Esophagus muscularis mucosa (tissue), 4 donors: ENCODE results near the gene ARG2. TPM values are rescaled to one million over a fixed set of nuclear protein-coding genes. Genes with fewer than 3 reads are reported as not detected.

Experiments used
- DNase-seq: peaks from one replicate; pipeline ENCODE4 v3.0.0-alpha.2; 2017; ENCODE audit errors: extremely low spot score
- H3K27ac ChIP-seq, 4 donors: fragments of 200-600 bp; sonication (generic); replicated peaks in 1 of 4; 1 replicate in 3 of 4; 2 replicates in 1 of 4; pipeline ENCODE4 v1.5.1; 2016 to 2019; ENCODE audit warnings: mild to moderate bottlenecking in 1 of 4
- H3K27me3 ChIP-seq, 4 donors: fragments of 200-600 bp; sonication (generic); one replicate each; pipeline versions ENCODE4 v1.5.1 to v1.6.0; 2016 to 2019
- H3K36me3 ChIP-seq, 4 donors: fragments of 200-600 bp; sonication (generic); one replicate each; pipeline ENCODE4 v1.5.1; 2016 to 2019
- H3K4me1 ChIP-seq, 4 donors: fragments of 200-600 bp; sonication (generic); one replicate each; pipeline ENCODE4 v1.5.1; 2016 to 2019
- H3K4me3 ChIP-seq, 4 donors: fragments of 200-600 bp; sonication (generic); 1 replicate in 2 of 4; 2 replicates in 2 of 4; pipeline ENCODE4 v1.5.1; 2016 to 2019; ENCODE audit warnings: mild to moderate bottlenecking in 4 of 4, moderate library complexity in 1 of 4
- H3K9me3 ChIP-seq, 4 donors: fragments of 200-600 bp; sonication (generic); 1 replicate in 3 of 4; 2 replicates in 1 of 4; pipeline ENCODE4 v1.5.1; 2016 to 2019
- EP300 ChIP-seq: sonication (generic); formaldehyde crosslinking; IDR thresholded peaks from one replicate; pipeline ENCODE4 v1.6.1; 2017; ENCODE audit warnings: antibody characterized with exemption
- POLR2A ChIP-seq: fragments of 450-650 bp; IDR thresholded peaks from one replicate; pipeline ENCODE4 v1.6.1; 2017; ENCODE audit warnings: antibody characterized with exemption, moderate library complexity, mild to moderate bottlenecking, low read depth
- POLR2AphosphoS5 ChIP-seq, 2 donors: sonication (generic); formaldehyde crosslinking; IDR thresholded peaks; one replicate each; pipeline ENCODE4 v1.6.1; 2017; ENCODE audit warnings: antibody characterized with exemption in 2 of 2
- WGBS: methylation state at CpG from one replicate; pipeline ENCODE4 v1.1.5; 2018; 5-methylcytosine and 5-hydroxymethylcytosine counted together
- intact Hi-C: fragments of 100-400 bp; cut with DNase I; formaldehyde crosslinking; loops from one replicate; pipeline ENCODE4 v1.15.1; 2023
- total RNA-seq, 4 donors: library from RNA; depleted of rRNA; stranded (reverse); fragments of >200 nt; gene quantifications; one replicate each; pipeline versions ENCODE4 v1.1.0 to v1.2.1, GENCODE V29; 2016
- TF ChIP-seq, protein P1 (sequence below), 3 experiments: fragments of 200-600 bp in 2 of 3; fragments of 450-650 bp in 1 of 3; sonication (generic) in 2 of 3; IDR thresholded peaks; one replicate each; pipeline ENCODE4 v1.5.1; 2017 to 2019; ENCODE audit warnings: antibody characterized with exemption in 3 of 3, mild to moderate bottlenecking in 2 of 3, moderate library complexity in 1 of 3

ARG2 gene
- total RNA-seq, 4 donors from 2014 or later, result 5.8 to 15.1 (median 12.9) TPM

GRCh38 chr14:67575684-67576083, 44.0 kb upstream of the ARG2 start:
- intact Hi-C loops, result no loop called here
- WGBS, result 79% methylated on average over 6 of the region's 9 CpGs
- H3K4me1 ChIP-seq, result no peaks in the 10 kb centered on the region
- no peaks in the 10 kb centered on the region for H3K9me3 ChIP-seq
- no peak overlapping the region for H3K27ac ChIP-seq
- H3K4me3 ChIP-seq, result no peak overlapping the region
- no peaks in the 10 kb centered on the region for H3K27me3 ChIP-seq
- TF ChIP-seq, protein P1, sequence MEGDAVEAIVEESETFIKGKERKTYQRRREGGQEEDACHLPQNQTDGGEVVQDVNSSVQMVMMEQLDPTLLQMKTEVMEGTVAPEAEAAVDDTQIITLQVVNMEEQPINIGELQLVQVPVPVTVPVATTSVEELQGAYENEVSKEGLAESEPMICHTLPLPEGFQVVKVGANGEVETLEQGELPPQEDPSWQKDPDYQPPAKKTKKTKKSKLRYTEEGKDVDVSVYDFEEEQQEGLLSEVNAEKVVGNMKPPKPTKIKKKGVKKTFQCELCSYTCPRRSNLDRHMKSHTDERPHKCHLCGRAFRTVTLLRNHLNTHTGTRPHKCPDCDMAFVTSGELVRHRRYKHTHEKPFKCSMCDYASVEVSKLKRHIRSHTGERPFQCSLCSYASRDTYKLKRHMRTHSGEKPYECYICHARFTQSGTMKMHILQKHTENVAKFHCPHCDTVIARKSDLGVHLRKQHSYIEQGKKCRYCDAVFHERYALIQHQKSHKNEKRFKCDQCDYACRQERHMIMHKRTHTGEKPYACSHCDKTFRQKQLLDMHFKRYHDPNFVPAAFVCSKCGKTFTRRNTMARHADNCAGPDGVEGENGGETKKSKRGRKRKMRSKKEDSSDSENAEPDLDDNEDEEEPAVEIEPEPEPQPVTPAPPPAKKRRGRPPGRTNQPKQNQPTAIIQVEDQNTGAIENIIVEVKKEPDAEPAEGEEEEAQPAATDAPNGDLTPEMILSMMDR (IDR thresholded peaks at IDR 0.05), result no peak
- no peak for TF ChIP-seq EP300
- TF ChIP-seq POLR2AphosphoS5 (IDR thresholded peaks at IDR 0.05), result no peak
- no peak for TF ChIP-seq POLR2A
- no peak for DNase-seq
- H3K36me3 ChIP-seq, result peaks cover 0 to 41% (median 20%) of the 10 kb centered on the region in 4 donors

DNA sequence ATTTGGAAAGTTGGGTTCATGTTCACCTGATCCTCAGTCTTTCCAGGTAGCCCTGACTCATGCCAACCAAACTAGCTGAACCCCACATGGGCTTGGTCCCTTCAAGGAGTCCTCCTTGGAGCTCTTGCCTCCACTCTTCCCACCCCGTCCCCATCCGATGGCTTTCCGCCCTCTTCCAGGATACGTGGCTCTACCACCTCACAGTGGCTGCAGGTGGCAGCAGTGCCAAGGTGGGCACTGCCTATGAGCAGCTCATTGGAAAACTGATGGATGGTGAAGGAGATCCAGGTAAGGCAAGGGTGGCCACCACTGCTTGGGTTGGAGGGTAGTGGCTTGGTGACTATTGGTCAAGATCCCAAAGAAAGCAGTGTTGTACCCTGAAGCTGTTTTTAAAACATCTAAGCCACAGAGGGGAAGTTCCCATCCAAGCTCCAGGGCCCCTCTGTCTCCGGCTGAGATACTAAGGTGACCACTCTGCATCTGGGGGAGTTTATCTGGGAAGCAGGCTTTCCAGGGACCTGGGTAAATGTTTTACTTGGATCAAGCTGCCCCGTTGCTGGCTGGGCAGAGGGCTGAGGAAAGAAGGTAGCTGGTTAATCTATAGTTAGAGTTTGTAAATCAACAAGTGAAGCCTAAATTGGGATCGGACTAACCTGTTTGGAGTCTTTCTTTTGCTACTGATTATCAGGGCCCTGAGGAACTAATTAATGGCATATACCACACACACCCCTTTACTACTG, 43.3 kb upstream of the ARG2 start:
- Histone ChIP-seq H3K4me1 (no peaks in the 10 kb centered on the region), H3K4me3 (no peak overlapping the region), H3K27me3 (no peaks in the 10 kb centered on the region), H3K27ac (no peak overlapping the region), H3K36me3 (peaks cover 0 to 48% (median 26%) of the 10 kb centered on the region in 4 donors), H3K9me3 (no peaks in the 10 kb centered on the region)
- 93% methylated on average over 7 of the region's 7 CpGs for WGBS
- no peak for DNase-seq
- intact Hi-C loops, result no loop called here
- TF ChIP-seq EP300, result no peak

GRCh38 chr14:67577181-67577808, 42.4 kb upstream of the ARG2 start:
- Histone ChIP-seq H3K4me3 (no peak overlapping the region), H3K27ac (no peak overlapping the region), H3K9me3 (no peaks in the 10 kb centered on the region), H3K27me3 (no peaks in the 10 kb centered on the region), H3K36me3 (peaks cover 0 to 54% (median 27%) of the 10 kb centered on the region in 4 donors), H3K4me1 (no peaks in the 10 kb centered on the region)
- intact Hi-C loops, result no loop called here
- TF ChIP-seq POLR2AphosphoS5 (IDR thresholded peaks at IDR 0.05) (no peak), POLR2A (no peak), EP300 (no peak)
- TF ChIP-seq, protein P1 (IDR thresholded peaks at IDR 0.05), result no peak
- DNase-seq, result no peak
- WGBS, result 87% methylated on average over 11 of the region's 13 CpGs

GRCh38 chr14:67577909-67578749, 41.6 kb upstream of the ARG2 start:
- H3K36me3 ChIP-seq, result peaks cover 0 to 59% (median 27%) of the 10 kb centered on the region in 4 donors
- WGBS, result 84% methylated on average over 10 of the region's 16 CpGs
- DNase-seq, result no peak
- no peaks in the 10 kb centered on the region for H3K4me1 ChIP-seq
- TF ChIP-seq POLR2A (no peak), EP300 (no peak), POLR2AphosphoS5 (IDR thresholded peaks at IDR 0.05) (no peak)
- TF ChIP-seq, protein P1 (IDR thresholded peaks at IDR 0.05), result no peak
- H3K9me3 ChIP-seq, result no peaks in the 10 kb centered on the region
- H3K27me3 ChIP-seq, result no peaks in the 10 kb centered on the region
- no peak overlapping the region for H3K4me3 ChIP-seq
- intact Hi-C loops, result no loop called here
- H3K27ac ChIP-seq, result no peak overlapping the region

DNA sequence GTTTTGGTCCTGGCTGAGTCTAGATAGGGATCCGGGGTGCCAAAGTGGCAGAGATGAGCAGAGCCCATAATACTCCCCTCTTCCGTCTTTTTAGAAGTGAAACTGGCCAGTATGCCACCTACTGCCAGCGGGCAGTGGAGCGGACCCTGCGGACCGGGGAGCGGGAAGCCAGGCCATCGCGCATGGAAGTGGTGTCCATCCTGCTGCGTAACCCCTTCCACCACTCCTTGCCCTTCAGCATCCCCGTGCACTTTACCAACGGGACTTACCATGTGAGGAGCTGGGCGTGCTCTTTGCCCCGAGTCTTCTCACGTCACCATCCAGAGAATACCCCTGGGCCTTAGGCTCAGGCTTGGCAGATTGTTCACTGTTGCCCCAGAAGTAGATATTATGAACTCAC, 40.7 kb upstream of the ARG2 start:
- intact Hi-C loops, result no loop called here
- TF ChIP-seq, protein P1 (IDR thresholded peaks at IDR 0.05), result no peak
- no peak for TF ChIP-seq POLR2AphosphoS5 (IDR thresholded peaks at IDR 0.05)
- TF ChIP-seq POLR2A, result no peak
- no peak for TF ChIP-seq EP300
- H3K4me3 ChIP-seq, result no peak overlapping the region
- H3K4me1 ChIP-seq, result no peaks in the 10 kb centered on the region
- H3K36me3 ChIP-seq, result peaks cover 0 to 64% (median 27%) of the 10 kb centered on the region in 4 donors
- no peak for DNase-seq
- no peaks in the 10 kb centered on the region for H3K9me3 ChIP-seq
- H3K27ac ChIP-seq, result no peak overlapping the region
- H3K27me3 ChIP-seq, result no peaks in the 10 kb centered on the region
- WGBS, result 87% methylated on average over 15 of the region's 15 CpGs
